Activated naive CD8-positive, alpha-beta T cell treated with anti-CD3 and anti-CD28 coated beads, Interleukin-2, amount 10 ng/mL, durations not matched to agents 7 days and 5 days (primary cell): ENCODE results near the gene ZSCAN4. TPM values are rescaled to one million over a fixed set of nuclear protein-coding genes. Genes with fewer than 3 reads are reported as not detected.

Experiments used
- ATAC-seq: fragments of 150-1000 bp; cut with Tn5 transposase; one replicate; pipeline ENCODE4 v1.10.0; 2021; ENCODE audit warnings: low read depth, moderate library complexity
- POLR2A ChIA-PET: fragments of 350-600 bp; sonication (Branson Sonifier 250); formaldehyde crosslinking; loops from one replicate; lab custom pipeline; 2021; ENCODE audit warnings: antibody characterized with exemption; lab: Charles Lee
- DNase-seq: peaks from one replicate; pipeline ENCODE4 v3.0.0; 2021
- H3K27ac Mint-ChIP-seq: one replicate; pipeline ENCODE4 v1.8.0; 2022; ENCODE audit warnings: mild to moderate bottlenecking, mixed read lengths
- H3K27me3 Mint-ChIP-seq: one replicate; pipeline ENCODE4 v1.8.0; 2022; ENCODE audit warnings: mild to moderate bottlenecking, moderate library complexity, mixed read lengths
- H3K36me3 Mint-ChIP-seq: one replicate; pipeline ENCODE4 v1.8.0; 2021; ENCODE audit warnings: mild to moderate bottlenecking, mixed read lengths
- H3K4me1 Mint-ChIP-seq: one replicate; pipeline ENCODE4 v1.8.0; 2021; ENCODE audit warnings: mixed read lengths
- H3K4me3 Mint-ChIP-seq: one replicate; pipeline ENCODE4 v1.8.0; 2022; ENCODE audit warnings: mild to moderate bottlenecking, moderate library complexity, mixed read lengths
- H3K9me3 Mint-ChIP-seq: one replicate; pipeline ENCODE4 v1.8.0; 2021; ENCODE audit warnings: mixed read lengths
- total RNA-seq, 2 experiments: library from RNA; stranded (reverse); gene quantifications; one replicate each; pipeline ENCODE4 v1.2.3, GENCODE V29; 2021

Gene ZSCAN4
- total RNA-seq, 2 experiments from 2014 or later, result not detected

- peaks cover 40% of the 10 kb centered on the region for H3K9me3 Mint-ChIP-seq
- H3K36me3 Mint-ChIP-seq, result peaks cover 12% of the 10 kb centered on the region
- DNase-seq (no peak), ATAC-seq (no peak)
- no peak overlapping the region for H3K4me3 Mint-ChIP-seq
- H3K27me3 Mint-ChIP-seq, result peaks cover 8% of the 10 kb centered on the region
- peaks cover 11% of the 10 kb centered on the region for H3K4me1 Mint-ChIP-seq
- POLR2A ChIA-PET, result no interaction called here
- no peak overlapping the region for H3K27ac Mint-ChIP-seq
Measured at GRCh38 chr19:57655443-57655842, 13.3 kb upstream of the ZSCAN4 start.

- Mint-ChIP-seq H3K4me3 (no peak overlapping the region), H3K9me3 (peaks cover 40% of the 10 kb centered on the region), H3K36me3 (peaks cover 11% of the 10 kb centered on the region), H3K4me1 (peaks cover 9% of the 10 kb centered on the region), H3K27ac (peak overlapping the region; percentile 8), H3K27me3 (peaks cover 11% of the 10 kb centered on the region)
- DNase-seq, result no peak
- POLR2A ChIA-PET, result no interaction called here
- ATAC-seq, result no peak
Measured at GRCh38 chr19:57656346-57656745, 12.4 kb upstream of the ZSCAN4 start.

- Mint-ChIP-seq H3K9me3 (peaks cover 3% of the 10 kb centered on the region), H3K27ac (no peak overlapping the region), H3K27me3 (peaks cover 31% of the 10 kb centered on the region), H3K36me3 (no peaks in the 10 kb centered on the region), H3K4me3 (peak overlapping the region; percentile 87), H3K4me1 (peaks cover 2% of the 10 kb centered on the region)
- DNase-seq, result peak; percentile 46
- peak; percentile 56 for ATAC-seq
- POLR2A ChIA-PET, result no interaction called here
Measured at GRCh38 chr19:57664269-57665127, 4.2 kb upstream of the ZSCAN4 start.

- no peaks in the 10 kb centered on the region for H3K36me3 Mint-ChIP-seq
- H3K27me3 Mint-ChIP-seq, result peaks cover 28% of the 10 kb centered on the region
- no peak for ATAC-seq
- POLR2A ChIA-PET, result no interaction called here
- peaks cover 3% of the 10 kb centered on the region for H3K9me3 Mint-ChIP-seq
- H3K27ac Mint-ChIP-seq, result no peak overlapping the region
- DNase-seq, result no peak
- peaks cover 2% of the 10 kb centered on the region for H3K4me1 Mint-ChIP-seq
- H3K4me3 Mint-ChIP-seq, result no peak overlapping the region
Measured at GRCh38 chr19:57665261-57665806, 3.4 kb upstream of the ZSCAN4 start.

- Mint-ChIP-seq H3K9me3 (peaks cover 3% of the 10 kb centered on the region), H3K27ac (no peak overlapping the region), H3K36me3 (peaks cover under 1% of the 10 kb centered on the region), H3K4me1 (peaks cover 2% of the 10 kb centered on the region), H3K4me3 (no peak overlapping the region), H3K27me3 (peaks cover 28% of the 10 kb centered on the region)
- POLR2A ChIA-PET, result no interaction called here
- no peak for ATAC-seq
- DNase-seq, result no peak
Measured at GRCh38 chr19:57667228-57667627, 1.5 kb upstream of the ZSCAN4 start.

GRCh38 chr19:57671124-57671895, 2.6 kb downstream of the ZSCAN4 start:
- Mint-ChIP-seq H3K9me3 (peaks cover 8% of the 10 kb centered on the region), H3K36me3 (peaks cover 3% of the 10 kb centered on the region), H3K27me3 (peaks cover 7% of the 10 kb centered on the region), H3K4me3 (no peak overlapping the region), H3K4me1 (no peaks in the 10 kb centered on the region), H3K27ac (no peak overlapping the region)
- POLR2A ChIA-PET, result no interaction called here
- DNase-seq, result no peak
- ATAC-seq, result no peak

GRCh38 chr19:57672466-57672865, 3.7 kb downstream of the ZSCAN4 start:
- peaks cover 3% of the 10 kb centered on the region for H3K36me3 Mint-ChIP-seq
- ATAC-seq (no peak), DNase-seq (no peak)
- POLR2A ChIA-PET, result interaction anchor here (1.3 kb wide), 1 partner anchor 9 kb away, joined by 3 read pairs; the partner anchor contains the start of gene ZNF551
- no peak overlapping the region for H3K4me3 Mint-ChIP-seq
- H3K9me3 Mint-ChIP-seq, result peaks cover 11% of the 10 kb centered on the region
- H3K27me3 Mint-ChIP-seq, result peaks cover 5% of the 10 kb centered on the region
- H3K4me1 Mint-ChIP-seq, result no peaks in the 10 kb centered on the region
- no peak overlapping the region for H3K27ac Mint-ChIP-seq

- peaks cover 3% of the 10 kb centered on the region for H3K27me3 Mint-ChIP-seq
- ATAC-seq, result no peak
- H3K36me3 Mint-ChIP-seq, result peaks cover 5% of the 10 kb centered on the region
- H3K9me3 Mint-ChIP-seq, result peaks cover 17% of the 10 kb centered on the region
- H3K4me3 Mint-ChIP-seq, result no peak overlapping the region
- DNase-seq, result no peak
- H3K27ac Mint-ChIP-seq, result no peak overlapping the region
- H3K4me1 Mint-ChIP-seq, result no peaks in the 10 kb centered on the region
- POLR2A ChIA-PET, result no interaction called here
Measured at GRCh38 chr19:57675881-57676280, 7.1 kb downstream of the ZSCAN4 start.

- DNase-seq, result no peak
- H3K36me3 Mint-ChIP-seq, result peaks cover 55% of the 10 kb centered on the region
- H3K9me3 Mint-ChIP-seq, result peaks cover 45% of the 10 kb centered on the region
- H3K27ac Mint-ChIP-seq, result peak overlapping the region; percentile 93
- H3K4me3 Mint-ChIP-seq, result peak overlapping the region; percentile 93
- no peak for ATAC-seq
- no peaks in the 10 kb centered on the region for H3K27me3 Mint-ChIP-seq
- H3K4me1 Mint-ChIP-seq, result peaks cover 21% of the 10 kb centered on the region
- POLR2A ChIA-PET, result interaction anchor here (0.9 to 2.1 kb wide), 8 partner anchors 27 to 377 kb away, joined by 3 to 12 read pairs (median 6); partner anchors contain the start of genes ZNF135, ZNF154, ZNF211 and ZNF417
Measured at GRCh38 chr19:57682226-57682766, 13.6 kb downstream of the ZSCAN4 start.

- Mint-ChIP-seq H3K27me3 (no peaks in the 10 kb centered on the region), H3K27ac (no peak overlapping the region), H3K36me3 (peaks cover 89% of the 10 kb centered on the region), H3K9me3 (peaks cover 53% of the 10 kb centered on the region), H3K4me3 (no peak overlapping the region), H3K4me1 (peaks cover 21% of the 10 kb centered on the region)
- ATAC-seq (no peak), DNase-seq (no peak)
- POLR2A ChIA-PET, result no interaction called here
Measured at GRCh38 chr19:57686727-57687126, 18.0 kb downstream of the ZSCAN4 start.

GRCh38 chr19:57687363-57688010, 18.8 kb downstream of the ZSCAN4 start:
- Mint-ChIP-seq H3K4me1 (peaks cover 18% of the 10 kb centered on the region), H3K4me3 (no peak overlapping the region), H3K36me3 (peaks cover 88% of the 10 kb centered on the region), H3K27me3 (no peaks in the 10 kb centered on the region), H3K27ac (no peak overlapping the region), H3K9me3 (peaks cover 53% of the 10 kb centered on the region)
- no peak for ATAC-seq
- DNase-seq, result no peak
- POLR2A ChIA-PET, result no interaction called here

GRCh38 chr19:57688011-57688763, 19.5 kb downstream of the ZSCAN4 start:
- ATAC-seq (no peak), DNase-seq (no peak)
- no peak overlapping the region for H3K4me3 Mint-ChIP-seq
- POLR2A ChIA-PET, result no interaction called here
- H3K4me1 Mint-ChIP-seq, result peaks cover 11% of the 10 kb centered on the region
- peaks cover 87% of the 10 kb centered on the region for H3K36me3 Mint-ChIP-seq
- H3K27me3 Mint-ChIP-seq, result no peaks in the 10 kb centered on the region
- H3K27ac Mint-ChIP-seq, result no peak overlapping the region
- peaks cover 52% of the 10 kb centered on the region for H3K9me3 Mint-ChIP-seq
